ENCODE data around the gene TMEFF2.
"Not testable (repeated sequence)": the region's sequence is repeated elsewhere in the genome, so short reads cannot be mapped to it uniquely, and the experiment has no call there.

Gene TMEFF2

GRCh38 chr2:192082121-192082520 is 112.6 kb downstream of the TMEFF2 start:
- no peaks in the 10 kb centered on the region for H3F3A ChIP-seq (ENCODE audit: low read depth)
- H3K4me1 ChIP-seq (ENCODE audit: insufficient read depth, low read length, poor library complexity, severe bottlenecking), result peaks cover 8% of the 10 kb centered on the region
- no peaks in the 10 kb centered on the region for H3K79me2 ChIP-seq (ENCODE audit: insufficient read depth, low read length)
- H3K4me3 ChIP-seq (ENCODE audit: low read length, poor library complexity, severe bottlenecking), result no peak overlapping the region
- no peaks in the 10 kb centered on the region for H3K36me3 ChIP-seq (ENCODE audit: insufficient read depth, low read length)
- H3K4me2 ChIP-seq (ENCODE audit: low read depth, low read length, poor library complexity, severe bottlenecking), result no peak overlapping the region
- H2AFZ ChIP-seq (ENCODE audit: low read length), result no peak overlapping the region
- no peaks in the 10 kb centered on the region for H3K9me3 ChIP-seq (ENCODE audit: insufficient read depth, low read depth, low read length)
- no peak overlapping the region for H3K9ac ChIP-seq (ENCODE audit: low read depth, low read length, poor library complexity, severe bottlenecking)
- TF ChIP-seq EZH2phosphoT487 (IDR thresholded peaks at IDR 0.05; ENCODE audit: borderline replicate concordance) (no peak), CTCF (conservative IDR thresholded peaks at IDR 0.05; ENCODE audit: low read length) (no peak)
- no peaks in the 10 kb centered on the region for H3K27me3 ChIP-seq (ENCODE audit: insufficient read depth, low read length, poor library complexity, severe bottlenecking)
- no peaks in the 10 kb centered on the region for H4K20me1 ChIP-seq (ENCODE audit: insufficient read depth, low read length, poor library complexity, severe bottlenecking)
- no peaks in the 10 kb centered on the region for H3K9me2 ChIP-seq (replicated peaks; ENCODE audit: low read depth, low read length)

DNA sequence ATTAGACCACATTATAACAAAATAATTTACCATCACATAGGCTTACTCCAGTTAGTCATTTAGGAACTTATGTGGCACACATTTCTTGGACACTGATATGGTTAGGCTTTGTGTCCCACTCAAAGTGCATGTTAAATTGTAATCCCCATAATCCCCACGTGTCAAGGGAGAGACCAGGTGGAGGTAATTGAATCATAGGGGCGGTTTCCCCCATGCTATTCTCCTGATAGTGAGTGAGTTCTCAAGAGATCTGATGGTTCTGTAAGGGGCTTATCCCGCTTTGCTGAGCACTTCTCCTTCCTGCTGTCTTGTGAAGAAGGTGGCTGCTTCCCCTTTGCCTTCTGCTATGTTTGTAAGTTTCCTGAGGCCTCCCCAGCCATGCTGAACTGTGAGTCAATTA is 114.6 kb downstream of the TMEFF2 start:
- H3K27me3 ChIP-seq (ENCODE audit: insufficient read depth, low read length, poor library complexity, severe bottlenecking); H4K20me1 ChIP-seq (ENCODE audit: insufficient read depth, low read length, poor library complexity, severe bottlenecking); H3K4me2 ChIP-seq (ENCODE audit: low read depth, low read length, poor library complexity, severe bottlenecking); H3K9ac ChIP-seq (ENCODE audit: low read depth, low read length, poor library complexity, severe bottlenecking); H3K9me2 ChIP-seq (replicated peaks; ENCODE audit: low read depth, low read length); H3K9me3 ChIP-seq (ENCODE audit: insufficient read depth, low read depth, low read length); H3K4me3 ChIP-seq (ENCODE audit: low read length, poor library complexity, severe bottlenecking); H3K79me2 ChIP-seq (ENCODE audit: insufficient read depth, low read length); H2AFZ ChIP-seq (ENCODE audit: low read length); H3K36me3 ChIP-seq (ENCODE audit: insufficient read depth, low read length); H3F3A ChIP-seq (ENCODE audit: low read depth): not testable (repeated sequence)
- peaks cover 23% of the 10 kb centered on the region for H3K4me1 ChIP-seq (ENCODE audit: insufficient read depth, low read length, poor library complexity, severe bottlenecking)

DNA sequence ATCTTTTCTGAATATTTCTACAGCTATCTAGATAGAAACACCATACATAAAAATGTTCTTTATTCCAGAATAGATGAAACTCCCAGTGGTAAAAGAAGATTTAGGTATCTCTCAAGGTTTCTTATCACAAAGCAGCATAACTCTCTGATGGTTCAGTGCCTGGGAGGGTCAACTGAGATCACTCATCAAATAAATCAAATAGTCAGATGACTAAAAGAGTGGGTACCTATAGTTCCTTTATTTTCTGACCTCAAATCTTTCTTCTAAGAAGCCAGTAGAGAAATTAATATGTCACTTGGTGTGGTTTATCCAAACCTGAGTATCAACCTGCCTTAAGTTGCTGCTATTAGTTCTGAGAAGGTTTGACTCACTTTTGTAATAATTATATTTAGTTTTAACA is 120.9 kb downstream of the TMEFF2 start:
- TF ChIP-seq CTCF (conservative IDR thresholded peaks at IDR 0.05; ENCODE audit: low read length) (no peak), EZH2phosphoT487 (IDR thresholded peaks at IDR 0.05; ENCODE audit: borderline replicate concordance) (no peak)
- no peaks in the 10 kb centered on the region for H3K79me2 ChIP-seq (ENCODE audit: insufficient read depth, low read length)
- no peak overlapping the region for H3K9ac ChIP-seq (ENCODE audit: low read depth, low read length, poor library complexity, severe bottlenecking)
- no peak overlapping the region for H3K4me2 ChIP-seq (ENCODE audit: low read depth, low read length, poor library complexity, severe bottlenecking)
- H3K9me3 ChIP-seq (ENCODE audit: insufficient read depth, low read depth, low read length), result no peaks in the 10 kb centered on the region
- no peaks in the 10 kb centered on the region for H3K9me2 ChIP-seq (replicated peaks; ENCODE audit: low read depth, low read length)
- peaks cover 57% of the 10 kb centered on the region for H3K4me1 ChIP-seq (ENCODE audit: insufficient read depth, low read length, poor library complexity, severe bottlenecking)
- H3K36me3 ChIP-seq (ENCODE audit: insufficient read depth, low read length), result no peaks in the 10 kb centered on the region
- peaks cover 5% of the 10 kb centered on the region; the same call in 1 of the 2 replicates for H3F3A ChIP-seq (ENCODE audit: low read depth)
- no peaks in the 10 kb centered on the region for H3K27me3 ChIP-seq (ENCODE audit: insufficient read depth, low read length, poor library complexity, severe bottlenecking)
- no peaks in the 10 kb centered on the region for H4K20me1 ChIP-seq (ENCODE audit: insufficient read depth, low read length, poor library complexity, severe bottlenecking)
- H3K4me3 ChIP-seq (ENCODE audit: low read length, poor library complexity, severe bottlenecking), result no peak overlapping the region
- no peak overlapping the region for H2AFZ ChIP-seq (ENCODE audit: low read length)

GRCh38 chr2:192072778-192073177 is 122.0 kb downstream of the TMEFF2 start:
- peaks cover 5% of the 10 kb centered on the region; the same call in 1 of the 2 replicates for H3F3A ChIP-seq (ENCODE audit: low read depth)
- peak overlapping the region; percentile 68 for H3K4me2 ChIP-seq (ENCODE audit: low read depth, low read length, poor library complexity, severe bottlenecking)
- peaks cover 55% of the 10 kb centered on the region for H3K4me1 ChIP-seq (ENCODE audit: insufficient read depth, low read length, poor library complexity, severe bottlenecking)
- TF ChIP-seq CTCF (conservative IDR thresholded peaks at IDR 0.05; ENCODE audit: low read length) (no peak), EZH2phosphoT487 (IDR thresholded peaks at IDR 0.05; ENCODE audit: borderline replicate concordance) (no peak)
- H3K4me3 ChIP-seq (ENCODE audit: low read length, poor library complexity, severe bottlenecking), result peak overlapping the region; percentile 55
- no peak overlapping the region for H2AFZ ChIP-seq (ENCODE audit: low read length)
- H3K27me3 ChIP-seq (ENCODE audit: insufficient read depth, low read length, poor library complexity, severe bottlenecking), result no peaks in the 10 kb centered on the region
- no peaks in the 10 kb centered on the region for H3K9me3 ChIP-seq (ENCODE audit: insufficient read depth, low read depth, low read length)
- no peaks in the 10 kb centered on the region for H3K79me2 ChIP-seq (ENCODE audit: insufficient read depth, low read length)
- H3K36me3 ChIP-seq (ENCODE audit: insufficient read depth, low read length), result no peaks in the 10 kb centered on the region
- no peaks in the 10 kb centered on the region for H4K20me1 ChIP-seq (ENCODE audit: insufficient read depth, low read length, poor library complexity, severe bottlenecking)
- peak overlapping the region; percentile 5 for H3K9ac ChIP-seq (ENCODE audit: low read depth, low read length, poor library complexity, severe bottlenecking)
- H3K9me2 ChIP-seq (replicated peaks; ENCODE audit: low read depth, low read length), result no peaks in the 10 kb centered on the region

Data from Loucy (cell line).